Liver (tissue), 3 donors: ENCODE measurements around the gene SYNDIG1.

Experiments
- TF ChIP-seq, protein P1 (sequence below): fragments of 150-350 bp; IDR thresholded peaks from 2 replicates; pipeline ENCODE4 v1.5.1; 2017; ENCODE audit warnings: improper control_type of control experiment, low read depth, low read length; ENCODE audit not compliant: missing input control
- TF ChIP-seq, protein P2 (sequence below): IDR thresholded peaks from 2 replicates; pipeline ENCODE4 v1.6.1; 2016; ENCODE audit warnings: antibody characterized with exemption
- TF ChIP-seq, protein P3 (sequence below): IDR thresholded peaks from 2 replicates; pipeline ENCODE4 v1.6.1; 2016; ENCODE audit warnings: antibody characterized with exemption
- donor health status: healthy.
- donor health status: healthy.

DNA sequence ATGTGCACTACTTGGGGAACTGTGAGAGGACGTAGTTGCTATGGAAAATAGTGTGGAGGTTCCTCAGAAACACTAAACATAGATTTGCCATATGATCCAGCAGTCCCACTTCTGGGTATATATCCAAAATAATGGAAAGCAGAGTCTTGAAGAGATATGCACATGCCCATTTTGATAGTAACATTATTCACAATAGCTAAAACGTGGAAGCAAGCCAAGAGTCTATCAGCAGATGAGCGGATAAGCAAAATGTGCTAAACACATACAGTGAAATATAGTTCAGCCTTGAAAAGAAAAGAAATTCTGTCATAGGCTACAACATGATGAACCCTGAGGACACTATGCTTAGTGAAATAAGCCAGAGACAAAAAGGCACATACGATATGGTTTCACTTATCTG is 11.1 kb downstream of the SYNDIG1 start:
- TF ChIP-seq, protein P1, sequence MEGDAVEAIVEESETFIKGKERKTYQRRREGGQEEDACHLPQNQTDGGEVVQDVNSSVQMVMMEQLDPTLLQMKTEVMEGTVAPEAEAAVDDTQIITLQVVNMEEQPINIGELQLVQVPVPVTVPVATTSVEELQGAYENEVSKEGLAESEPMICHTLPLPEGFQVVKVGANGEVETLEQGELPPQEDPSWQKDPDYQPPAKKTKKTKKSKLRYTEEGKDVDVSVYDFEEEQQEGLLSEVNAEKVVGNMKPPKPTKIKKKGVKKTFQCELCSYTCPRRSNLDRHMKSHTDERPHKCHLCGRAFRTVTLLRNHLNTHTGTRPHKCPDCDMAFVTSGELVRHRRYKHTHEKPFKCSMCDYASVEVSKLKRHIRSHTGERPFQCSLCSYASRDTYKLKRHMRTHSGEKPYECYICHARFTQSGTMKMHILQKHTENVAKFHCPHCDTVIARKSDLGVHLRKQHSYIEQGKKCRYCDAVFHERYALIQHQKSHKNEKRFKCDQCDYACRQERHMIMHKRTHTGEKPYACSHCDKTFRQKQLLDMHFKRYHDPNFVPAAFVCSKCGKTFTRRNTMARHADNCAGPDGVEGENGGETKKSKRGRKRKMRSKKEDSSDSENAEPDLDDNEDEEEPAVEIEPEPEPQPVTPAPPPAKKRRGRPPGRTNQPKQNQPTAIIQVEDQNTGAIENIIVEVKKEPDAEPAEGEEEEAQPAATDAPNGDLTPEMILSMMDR, result no peak
- TF ChIP-seq, protein P2, sequence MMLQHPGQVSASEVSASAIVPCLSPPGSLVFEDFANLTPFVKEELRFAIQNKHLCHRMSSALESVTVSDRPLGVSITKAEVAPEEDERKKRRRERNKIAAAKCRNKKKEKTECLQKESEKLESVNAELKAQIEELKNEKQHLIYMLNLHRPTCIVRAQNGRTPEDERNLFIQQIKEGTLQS, result no peak
- TF ChIP-seq, protein P3, sequence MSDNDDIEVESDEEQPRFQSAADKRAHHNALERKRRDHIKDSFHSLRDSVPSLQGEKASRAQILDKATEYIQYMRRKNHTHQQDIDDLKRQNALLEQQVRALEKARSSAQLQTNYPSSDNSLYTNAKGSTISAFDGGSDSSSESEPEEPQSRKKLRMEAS, result no peak
